Measurements from ENCODE around the gene CIT.

Gene CIT

GRCh38 chr12:119685375-119685774 lies 191.7 kb downstream of the CIT start:
- no peak for DNase-seq (ENCODE audit: low spot score)
- CTCF ChIA-PET: no interaction called here
- H3K27ac ChIP-seq: no peak overlapping the region
- POLR2A ChIA-PET (ENCODE audit: low non-redundant PET): no interaction called here
- TF ChIP-seq, protein P1, sequence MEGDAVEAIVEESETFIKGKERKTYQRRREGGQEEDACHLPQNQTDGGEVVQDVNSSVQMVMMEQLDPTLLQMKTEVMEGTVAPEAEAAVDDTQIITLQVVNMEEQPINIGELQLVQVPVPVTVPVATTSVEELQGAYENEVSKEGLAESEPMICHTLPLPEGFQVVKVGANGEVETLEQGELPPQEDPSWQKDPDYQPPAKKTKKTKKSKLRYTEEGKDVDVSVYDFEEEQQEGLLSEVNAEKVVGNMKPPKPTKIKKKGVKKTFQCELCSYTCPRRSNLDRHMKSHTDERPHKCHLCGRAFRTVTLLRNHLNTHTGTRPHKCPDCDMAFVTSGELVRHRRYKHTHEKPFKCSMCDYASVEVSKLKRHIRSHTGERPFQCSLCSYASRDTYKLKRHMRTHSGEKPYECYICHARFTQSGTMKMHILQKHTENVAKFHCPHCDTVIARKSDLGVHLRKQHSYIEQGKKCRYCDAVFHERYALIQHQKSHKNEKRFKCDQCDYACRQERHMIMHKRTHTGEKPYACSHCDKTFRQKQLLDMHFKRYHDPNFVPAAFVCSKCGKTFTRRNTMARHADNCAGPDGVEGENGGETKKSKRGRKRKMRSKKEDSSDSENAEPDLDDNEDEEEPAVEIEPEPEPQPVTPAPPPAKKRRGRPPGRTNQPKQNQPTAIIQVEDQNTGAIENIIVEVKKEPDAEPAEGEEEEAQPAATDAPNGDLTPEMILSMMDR (conservative IDR thresholded peaks at IDR 0.05; ENCODE audit: low read depth): no peak

- TF ChIP-seq, protein P1 (conservative IDR thresholded peaks at IDR 0.05; ENCODE audit: low read depth): no peak
- no peak for DNase-seq (ENCODE audit: low spot score)
- no peak overlapping the region for H3K27ac ChIP-seq
- POLR2A ChIA-PET (ENCODE audit: low non-redundant PET): no interaction called here
- CTCF ChIA-PET: no interaction called here
Observed at GRCh38 chr12:119684711-119685369, 192.3 kb downstream of the CIT start.

DNA sequence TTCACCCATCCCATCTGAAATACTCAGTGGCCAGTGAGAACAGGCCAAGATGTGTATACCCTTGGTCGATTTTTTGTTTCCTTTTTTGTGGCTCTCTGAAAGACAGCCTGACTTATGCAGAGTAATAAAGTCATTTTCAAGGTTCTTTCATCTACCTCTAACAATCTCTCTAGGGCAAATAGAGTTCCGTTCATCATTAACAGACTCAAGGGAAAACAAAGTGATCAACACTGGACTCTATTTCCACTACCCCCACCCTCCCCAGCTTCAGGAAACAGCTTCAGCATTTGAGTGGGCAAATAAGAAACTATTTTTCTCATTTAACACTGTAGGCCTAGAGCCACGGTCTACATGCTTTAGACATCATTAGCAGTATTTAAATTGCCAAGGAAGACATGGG lies 193.3 kb downstream of the CIT start:
- TF ChIP-seq, protein P1 (conservative IDR thresholded peaks at IDR 0.05; ENCODE audit: low read depth): no peak
- POLR2A ChIA-PET (ENCODE audit: low non-redundant PET): no interaction called here
- no peak for DNase-seq (ENCODE audit: low spot score)
- CTCF ChIA-PET: no interaction called here
- H3K27ac ChIP-seq: no peak overlapping the region

DNA sequence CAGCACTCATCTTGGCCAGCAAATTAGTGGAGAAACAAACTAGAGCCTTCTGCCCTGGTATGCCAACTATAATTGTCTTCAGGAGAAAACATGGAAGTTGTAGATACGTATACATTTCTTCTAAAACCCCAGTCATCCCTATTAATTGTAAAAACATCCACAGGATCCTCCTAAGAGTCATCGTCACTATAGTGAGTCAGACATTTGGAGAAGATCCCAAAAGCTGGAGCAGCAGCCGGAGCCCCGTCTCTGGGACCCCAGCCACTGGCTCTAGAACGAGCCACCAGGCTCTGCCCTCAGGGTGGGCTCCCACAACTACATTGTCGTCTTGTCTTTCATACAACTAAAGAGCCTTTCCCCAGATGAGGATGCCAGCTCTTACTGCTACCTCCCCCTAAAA lies 193.7 kb downstream of the CIT start:
- H3K27ac ChIP-seq: no peak overlapping the region
- TF ChIP-seq, protein P1 (conservative IDR thresholded peaks at IDR 0.05; ENCODE audit: low read depth): no peak
- POLR2A ChIA-PET (ENCODE audit: low non-redundant PET): no interaction called here
- CTCF ChIA-PET: no interaction called here
- no peak for DNase-seq (ENCODE audit: low spot score)

GRCh38 chr12:119682639-119683252 lies 194.4 kb downstream of the CIT start:
- no peak overlapping the region for H3K27ac ChIP-seq
- TF ChIP-seq, protein P1 (conservative IDR thresholded peaks at IDR 0.05; ENCODE audit: low read depth): no peak
- DNase-seq (ENCODE audit: low spot score): no peak
- CTCF ChIA-PET: no interaction called here
- POLR2A ChIA-PET (ENCODE audit: low non-redundant PET): no interaction called here

DNA sequence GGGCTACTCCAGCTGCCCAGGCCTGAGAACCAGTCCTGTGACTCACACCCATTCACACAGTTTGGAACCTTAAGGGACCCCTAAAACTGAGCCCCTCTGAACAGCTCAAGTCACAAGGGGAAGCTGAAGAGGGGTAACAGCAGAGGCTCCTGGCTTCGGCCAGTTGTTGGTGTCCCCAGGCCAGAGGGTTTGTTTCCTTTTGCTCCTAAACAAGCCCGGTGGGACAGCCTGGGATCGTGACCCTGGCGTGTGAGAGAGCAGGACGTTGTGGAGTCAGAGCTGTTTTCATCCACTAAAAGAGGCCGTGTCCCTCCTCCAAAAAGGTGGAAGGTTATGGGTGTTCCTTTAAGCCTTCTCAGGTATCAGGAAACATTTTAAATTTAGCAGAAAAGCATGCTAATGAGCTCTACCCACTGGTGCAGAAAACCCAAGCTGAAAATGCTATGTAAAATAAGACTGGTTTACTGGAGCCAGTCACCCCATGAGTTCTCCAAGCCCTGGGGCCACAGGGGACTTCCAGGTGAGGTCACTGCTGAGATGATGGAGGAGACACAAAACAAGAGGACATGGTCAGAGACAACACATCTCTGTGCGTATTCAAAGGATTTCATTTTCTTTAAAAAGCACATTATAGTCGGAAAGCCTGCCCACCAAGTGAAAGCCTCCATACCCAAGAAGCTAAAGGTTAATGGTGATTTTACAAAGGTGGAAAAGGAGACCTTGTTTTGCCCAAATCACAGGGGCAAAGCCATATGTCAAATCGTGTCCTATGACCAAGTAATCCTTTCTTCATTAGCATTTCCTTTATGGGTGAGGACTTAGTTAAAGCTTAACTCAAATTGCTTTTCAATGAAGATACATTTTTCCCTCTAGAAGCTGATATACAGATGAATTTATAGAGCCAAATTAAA lies 195.1 kb downstream of the CIT start:
- TF ChIP-seq, protein P1 (conservative IDR thresholded peaks at IDR 0.05; ENCODE audit: low read depth): no peak
- 0 out of 2 replicates have a peak overlapping the region, but pooled peaks have one; percentile 10 for H3K27ac ChIP-seq
- DNase-seq (ENCODE audit: low spot score): no peak
- CTCF ChIA-PET: interaction anchor here (0.7 kb wide), 1 partner anchor 120 kb away, joined by 3 read pairs; no protein-coding TSS in a partner anchor
- POLR2A ChIA-PET (ENCODE audit: low non-redundant PET): no interaction called here
